ENCODE data around the gene CARD19.

DNA sequence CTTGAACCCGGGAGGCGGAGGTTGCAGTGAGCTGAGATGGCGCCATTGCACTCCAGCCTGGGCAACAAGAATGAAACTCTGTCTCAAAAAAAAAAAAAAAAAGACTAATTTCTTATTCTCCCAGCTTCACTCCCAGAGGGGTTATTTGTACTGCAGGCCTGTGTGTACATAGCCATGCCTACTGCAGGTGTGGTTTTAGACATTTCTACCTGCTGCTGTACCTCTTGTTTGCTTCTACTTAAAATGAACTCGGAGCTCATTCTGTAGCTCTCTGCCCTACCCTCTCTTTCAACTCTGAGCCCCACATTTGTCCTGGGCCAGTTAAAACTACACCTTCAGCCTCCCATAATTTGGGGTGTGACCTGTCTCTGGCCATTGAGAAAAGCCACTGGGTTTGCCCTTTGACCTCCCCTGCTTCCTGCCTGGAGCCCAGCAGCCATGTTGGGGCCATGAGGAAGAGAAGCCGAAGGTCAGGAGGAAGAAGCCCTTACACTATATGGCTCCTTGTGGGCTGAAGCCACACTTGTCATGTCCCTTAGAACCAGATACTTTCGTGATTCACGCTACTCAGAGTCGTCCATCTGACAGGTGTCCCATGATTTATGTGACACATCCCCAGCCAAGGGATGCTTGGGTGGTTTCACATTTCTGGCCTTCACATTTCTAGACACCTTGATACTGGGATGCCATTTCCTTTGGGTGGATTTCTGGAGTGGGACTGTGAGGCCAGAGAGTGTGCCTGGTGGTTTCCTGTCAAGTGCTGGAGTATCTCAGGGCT lies 9.4 kb upstream of the CARD19 start:
- TF ChIP-seq POLR2A (IDR thresholded peaks at IDR 0.05; ENCODE audit: borderline replicate concordance, extremely low read depth, insufficient read depth, insufficient read length) = no peak
- no peak for TF ChIP-seq EZH2phosphoT487 (IDR thresholded peaks at IDR 0.05; ENCODE audit: borderline replicate concordance)
- TF ChIP-seq, protein P1, sequence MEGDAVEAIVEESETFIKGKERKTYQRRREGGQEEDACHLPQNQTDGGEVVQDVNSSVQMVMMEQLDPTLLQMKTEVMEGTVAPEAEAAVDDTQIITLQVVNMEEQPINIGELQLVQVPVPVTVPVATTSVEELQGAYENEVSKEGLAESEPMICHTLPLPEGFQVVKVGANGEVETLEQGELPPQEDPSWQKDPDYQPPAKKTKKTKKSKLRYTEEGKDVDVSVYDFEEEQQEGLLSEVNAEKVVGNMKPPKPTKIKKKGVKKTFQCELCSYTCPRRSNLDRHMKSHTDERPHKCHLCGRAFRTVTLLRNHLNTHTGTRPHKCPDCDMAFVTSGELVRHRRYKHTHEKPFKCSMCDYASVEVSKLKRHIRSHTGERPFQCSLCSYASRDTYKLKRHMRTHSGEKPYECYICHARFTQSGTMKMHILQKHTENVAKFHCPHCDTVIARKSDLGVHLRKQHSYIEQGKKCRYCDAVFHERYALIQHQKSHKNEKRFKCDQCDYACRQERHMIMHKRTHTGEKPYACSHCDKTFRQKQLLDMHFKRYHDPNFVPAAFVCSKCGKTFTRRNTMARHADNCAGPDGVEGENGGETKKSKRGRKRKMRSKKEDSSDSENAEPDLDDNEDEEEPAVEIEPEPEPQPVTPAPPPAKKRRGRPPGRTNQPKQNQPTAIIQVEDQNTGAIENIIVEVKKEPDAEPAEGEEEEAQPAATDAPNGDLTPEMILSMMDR (IDR thresholded peaks at IDR 0.05 in 2 of 3, conservative IDR thresholded peaks at IDR 0.05 in 1 of 3; ENCODE audit: borderline replicate concordance in 1 of 3, insufficient read depth in 1 of 3, low read depth in 2 of 3, low read length in 2 of 3) = no peak
- TF ChIP-seq YY1 (IDR thresholded peaks at IDR 0.05; ENCODE audit: extremely low read depth, insufficient replicate concordance, low read depth, low read length) = no peak
